ENCODE measurements around the gene SERTM2. TPM values are rescaled to one million over a fixed set of nuclear protein-coding genes. Genes with fewer than 3 reads are reported as not detected.

The SERTM2 gene
- total and polyA plus RNA-seq, 5 donors from 2014 or later = not detected

DNA sequence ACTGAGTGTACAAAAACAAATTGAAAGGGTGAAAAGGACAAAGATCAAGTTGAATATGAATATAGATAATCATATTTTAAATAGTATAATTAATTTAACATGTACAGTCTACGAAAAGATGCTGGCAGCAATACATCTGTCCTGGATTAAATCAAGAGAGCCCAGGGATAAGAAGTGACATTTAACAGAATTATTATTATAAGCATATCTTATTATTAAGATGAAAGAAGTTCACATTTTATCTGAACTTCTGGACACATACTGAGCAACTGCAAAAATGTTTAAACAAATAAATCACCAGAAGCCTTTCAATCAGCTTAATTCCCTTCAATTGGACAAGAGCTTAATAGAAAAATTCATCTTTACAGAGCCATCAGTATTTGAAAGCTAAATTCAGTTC, 50.4 kb downstream of the SERTM2 start:
- Histone ChIP-seq H3K27me3 (ENCODE audit: control insufficient read depth, insufficient read depth, low read length) (no peaks in the 10 kb centered on the region), H3K4me3 (ENCODE audit: low read depth, low read length) (no peak overlapping the region), H3K36me3 (ENCODE audit: control insufficient read depth, insufficient read depth, low read length) (no peaks in the 10 kb centered on the region), H3K9me3 (ENCODE audit: control insufficient read depth in 2 of 2, low read length in 2 of 2) (no peaks in the 10 kb centered on the region), H3K27ac (ENCODE audit: insufficient read depth, low read length, poor library complexity, severe bottlenecking) (no peak overlapping the region), H3K4me1 (ENCODE audit: control insufficient read depth, insufficient read depth, low read length, poor library complexity, severe bottlenecking) (no peaks in the 10 kb centered on the region)
- Mint-ChIP-seq H3K27me3 (no peaks in the 10 kb centered on the region), H3K4me1 (no peaks in the 10 kb centered on the region), H3K36me3 (no peaks in the 10 kb centered on the region), H3K27ac (no peak overlapping the region), H3K4me3 (no peak overlapping the region), H3K9me3 (peaks cover 0 to 3% (median 0%) of the 10 kb centered on the region in 7 donors)
- ATAC-seq (ENCODE audit: low read depth in 2 of 2) (no peak), DNase-seq (no peak)

DNA sequence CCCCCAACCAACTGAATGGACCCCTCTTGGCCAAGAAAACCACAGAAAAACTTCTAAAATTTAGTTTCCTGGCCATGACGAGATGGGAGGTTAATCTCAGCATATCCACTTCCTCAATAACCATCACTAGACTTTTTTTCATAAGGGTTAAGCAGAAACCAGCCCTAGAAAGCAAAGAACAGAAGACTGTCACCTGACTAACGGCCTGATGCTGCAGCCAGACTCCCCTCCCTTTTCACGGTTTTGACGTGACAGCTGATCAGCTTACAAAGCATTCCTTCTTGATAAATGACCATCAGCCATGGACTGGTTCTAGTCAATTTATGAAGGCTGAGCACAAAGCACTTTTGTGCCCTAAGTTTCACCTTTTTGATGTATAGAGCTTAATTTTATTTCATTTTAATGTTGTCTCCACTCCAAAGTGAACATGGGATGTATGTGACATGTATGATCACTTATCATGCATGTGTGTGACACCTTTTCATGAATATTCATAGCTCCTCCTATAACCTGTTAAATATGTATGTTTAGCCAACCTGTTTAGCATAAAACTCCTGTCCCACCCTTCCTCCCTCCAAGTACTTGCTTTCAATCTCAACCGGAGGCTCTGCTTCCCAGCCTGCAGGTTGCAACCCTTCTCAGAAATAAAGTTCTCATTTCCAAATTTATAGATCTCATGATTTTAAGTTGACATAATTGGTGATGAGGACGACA, 56.3 kb downstream of the SERTM2 start:
- peak overlapping the region in 1 of 4 donors; percentile 7 for H3K4me3 Mint-ChIP-seq
- Histone ChIP-seq H3K9me3 (ENCODE audit: control insufficient read depth in 2 of 2, low read length in 2 of 2) (no peaks in the 10 kb centered on the region), H3K36me3 (ENCODE audit: control insufficient read depth, insufficient read depth, low read length) (no peaks in the 10 kb centered on the region), H3K27me3 (ENCODE audit: control insufficient read depth, insufficient read depth, low read length) (no peaks in the 10 kb centered on the region), H3K4me1 (ENCODE audit: control insufficient read depth, insufficient read depth, low read length, poor library complexity, severe bottlenecking) (no peaks in the 10 kb centered on the region), H3K27ac (ENCODE audit: insufficient read depth, low read length, poor library complexity, severe bottlenecking) (no peak overlapping the region), H3K4me3 (ENCODE audit: low read depth, low read length) (no peak overlapping the region)
- ATAC-seq (ENCODE audit: low read depth in 2 of 2) = no peak
- no peak overlapping the region for H3K27ac Mint-ChIP-seq
- DNase-seq = no peak
- H3K27me3 Mint-ChIP-seq = no peaks in the 10 kb centered on the region
- no peaks in the 10 kb centered on the region for H3K4me1 Mint-ChIP-seq
- H3K9me3 Mint-ChIP-seq = no peaks in the 10 kb centered on the region
- H3K36me3 Mint-ChIP-seq = no peaks in the 10 kb centered on the region

DNA sequence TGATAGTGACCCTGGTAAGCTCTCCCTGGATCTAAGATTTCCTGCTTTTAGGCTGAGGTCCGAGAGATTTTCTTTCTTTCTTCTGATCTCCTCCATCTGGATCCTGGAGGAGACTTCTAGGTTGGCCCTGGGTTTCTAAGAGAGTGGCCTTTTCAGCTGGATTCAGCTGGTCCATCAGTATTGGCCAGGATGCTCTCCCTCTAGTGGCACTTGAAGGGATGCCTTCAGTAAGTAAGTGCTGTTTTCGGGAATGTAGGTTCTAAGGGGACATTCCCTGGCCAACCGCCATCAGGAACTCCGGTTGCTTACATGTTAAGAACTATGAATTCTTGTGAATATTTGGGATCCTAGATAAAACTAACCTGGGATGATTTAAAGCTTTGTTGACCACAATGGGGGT, 56.9 kb downstream of the SERTM2 start:
- Histone ChIP-seq H3K9me3 (ENCODE audit: control insufficient read depth in 2 of 2, low read length in 2 of 2) (no peaks in the 10 kb centered on the region), H3K4me3 (ENCODE audit: low read depth, low read length) (no peak overlapping the region), H3K27ac (ENCODE audit: insufficient read depth, low read length, poor library complexity, severe bottlenecking) (no peak overlapping the region), H3K27me3 (ENCODE audit: control insufficient read depth, insufficient read depth, low read length) (no peaks in the 10 kb centered on the region), H3K4me1 (ENCODE audit: control insufficient read depth, insufficient read depth, low read length, poor library complexity, severe bottlenecking) (no peaks in the 10 kb centered on the region), H3K36me3 (ENCODE audit: control insufficient read depth, insufficient read depth, low read length) (no peaks in the 10 kb centered on the region)
- Mint-ChIP-seq H3K9me3 (no peaks in the 10 kb centered on the region), H3K4me1 (no peaks in the 10 kb centered on the region), H3K36me3 (no peaks in the 10 kb centered on the region), H3K27ac (no peak overlapping the region), H3K27me3 (no peaks in the 10 kb centered on the region), H3K4me3 (no peak overlapping the region)
- no peak for ATAC-seq (ENCODE audit: low read depth in 2 of 2)
- DNase-seq = no peak

DNA sequence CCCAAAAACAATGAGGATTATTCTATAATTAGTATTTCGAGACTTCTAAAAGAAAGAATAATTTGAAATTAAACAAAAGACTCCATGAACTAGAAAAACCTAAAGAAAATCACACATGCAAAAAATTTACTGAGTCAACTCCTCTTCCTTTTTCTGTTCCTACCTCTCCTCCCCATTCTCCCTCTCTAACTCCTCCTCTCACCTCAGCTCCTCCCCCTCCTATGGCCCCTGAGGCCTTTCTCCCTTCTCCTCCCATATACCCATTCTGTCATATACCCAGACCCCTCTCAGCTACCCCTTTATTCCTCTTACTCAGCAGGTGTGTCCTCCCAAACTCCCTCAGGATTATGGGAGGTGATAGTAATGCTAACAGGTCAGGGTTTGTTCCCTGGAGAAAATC, 57.4 kb downstream of the SERTM2 start:
- Mint-ChIP-seq H3K27ac (no peak overlapping the region), H3K27me3 (no peaks in the 10 kb centered on the region), H3K36me3 (no peaks in the 10 kb centered on the region), H3K4me3 (no peak overlapping the region), H3K4me1 (no peaks in the 10 kb centered on the region), H3K9me3 (no peaks in the 10 kb centered on the region)
- no peaks in the 10 kb centered on the region for H3K27me3 ChIP-seq (ENCODE audit: control insufficient read depth, insufficient read depth, low read length)
- no peaks in the 10 kb centered on the region for H3K4me1 ChIP-seq (ENCODE audit: control insufficient read depth, insufficient read depth, low read length, poor library complexity, severe bottlenecking)
- ATAC-seq (ENCODE audit: low read depth in 2 of 2) = no peak
- H3K27ac ChIP-seq (ENCODE audit: insufficient read depth, low read length, poor library complexity, severe bottlenecking) = no peak overlapping the region
- H3K4me3 ChIP-seq (ENCODE audit: low read depth, low read length) = no peak overlapping the region
- H3K36me3 ChIP-seq (ENCODE audit: control insufficient read depth, insufficient read depth, low read length) = no peaks in the 10 kb centered on the region
- no peaks in the 10 kb centered on the region for H3K9me3 ChIP-seq (ENCODE audit: control insufficient read depth in 2 of 2, low read length in 2 of 2)
- no peak for DNase-seq

Other genes starting within 250 kb of the SERTM2 start
- gene CAPN6, start 241.2 kb upstream of the SERTM2 start, total RNA-seq = not detected
- not detected for gene CAPN6, start 241.2 kb upstream of the SERTM2 start, polyA plus RNA-seq
- gene DCX, start 99.5 kb upstream of the SERTM2 start, total RNA-seq = not detected
- gene DCX, start 99.5 kb upstream of the SERTM2 start, polyA plus RNA-seq = not detected
- 145 TPM for gene ALG13, start 169.5 kb downstream of the SERTM2 start, total RNA-seq
- gene ALG13, start 169.5 kb downstream of the SERTM2 start, polyA plus RNA-seq = 10 to 100 TPM; 50.3 to 64.0 (median 55.9) TPM